Activated T-helper 2 cell treated with anti-CD3 and anti-CD28 coated beads, Interferon-gamma antibody, Interleukin-2, Interleukin-4, amounts not matched to agents 10 μg/mL and 5 μg/mL and 100 μg/mL, durations not matched to agents 14 hours and 24 hours and 36 hours (primary cell): ENCODE measurements around the gene KCND3. TPM values are rescaled to one million over a fixed set of nuclear protein-coding genes. Genes with fewer than 3 reads are reported as not detected.

ENCODE experiments used
- DNase-seq: peaks from one replicate; pipeline ENCODE4 v3.0.0; 2021; ENCODE audit warnings: low spot score
- H3K27ac Mint-ChIP-seq: one replicate; pipeline ENCODE4 v1.8.0; 2021; ENCODE audit warnings: mixed read lengths
- H3K27me3 Mint-ChIP-seq: one replicate; pipeline ENCODE4 v1.8.0; 2021; ENCODE audit warnings: low read depth, mixed read lengths
- H3K36me3 Mint-ChIP-seq: one replicate; pipeline ENCODE4 v1.8.0; 2021; ENCODE audit warnings: low read depth, mixed read lengths
- H3K4me1 Mint-ChIP-seq: one replicate; pipeline ENCODE4 v1.8.0; 2021; ENCODE audit warnings: low read depth, mixed read lengths
- H3K4me3 Mint-ChIP-seq: one replicate; pipeline ENCODE4 v1.8.0; 2021; ENCODE audit warnings: low read depth, mild to moderate bottlenecking, moderate library complexity, mixed read lengths
- H3K9me3 Mint-ChIP-seq: one replicate; pipeline ENCODE4 v1.8.0; 2021; ENCODE audit warnings: mixed read lengths
- intact Hi-C: fragments of 100-400 bp; cut with micrococcal nuclease; formaldehyde crosslinking; loops from one replicate; pipeline ENCODE4 v1.15.1; 2023
- total RNA-seq: library from RNA; stranded (reverse); gene quantifications from 2 replicates; pipeline ENCODE4 v1.2.3, GENCODE V29; 2022

Gene KCND3
- total RNA-seq, 1 donor from 2014 or later = not detected

DNA sequence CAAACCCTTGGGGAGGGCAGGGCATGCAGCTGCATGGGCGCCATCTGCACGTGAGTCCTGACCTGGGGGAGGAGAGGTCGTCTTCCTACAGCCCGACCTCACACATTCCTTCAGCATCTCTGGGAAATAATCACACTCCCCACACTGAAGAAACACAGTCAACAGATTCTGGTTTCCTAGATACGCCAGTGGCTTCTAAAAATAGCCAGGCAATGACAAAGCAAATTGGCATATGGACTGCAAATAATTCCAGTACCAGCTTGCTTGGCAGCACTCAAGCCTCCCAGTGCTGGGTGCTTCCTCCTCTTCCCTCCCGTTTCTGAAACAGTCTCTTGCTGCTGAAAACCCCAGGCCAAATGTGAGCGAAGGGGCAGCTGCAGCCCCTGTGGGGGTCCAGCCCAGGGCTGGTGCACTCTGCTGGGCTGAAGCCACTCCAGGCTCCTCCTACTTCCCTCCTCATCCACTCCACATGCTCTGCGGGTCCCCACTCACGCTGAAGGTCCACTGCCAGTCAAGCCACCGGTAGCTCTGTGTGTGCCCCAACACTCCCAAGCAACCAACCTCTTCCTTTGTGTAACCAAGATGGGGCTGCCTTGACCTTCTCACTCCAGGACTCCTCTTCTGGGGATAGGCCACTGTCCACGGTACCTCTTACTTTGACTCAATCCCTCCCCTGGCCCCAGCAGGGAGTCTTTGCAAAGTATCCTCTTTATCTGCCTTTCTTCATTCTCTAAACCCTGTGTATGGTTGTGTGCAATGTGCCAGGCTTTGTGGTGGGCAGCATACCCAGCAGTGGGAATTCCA lies 69.0 kb downstream of the KCND3 start:
- intact Hi-C loops = no loop called here
- Mint-ChIP-seq H3K4me1 (no peaks in the 10 kb centered on the region), H3K4me3 (no peak overlapping the region), H3K27ac (no peak overlapping the region), H3K9me3 (no peaks in the 10 kb centered on the region), H3K27me3 (peaks cover 26% of the 10 kb centered on the region), H3K36me3 (no peaks in the 10 kb centered on the region)
- DNase-seq = no peak

GRCh38 chr1:111911776-111912515 lies 77.5 kb downstream of the KCND3 start:
- H3K36me3 Mint-ChIP-seq = no peaks in the 10 kb centered on the region
- no peak for DNase-seq
- intact Hi-C loops = no loop called here

GRCh38 chr1:111911061-111911460 lies 78.4 kb downstream of the KCND3 start:
- DNase-seq = no peak
- H3K4me1 Mint-ChIP-seq = no peaks in the 10 kb centered on the region
- no peak overlapping the region for H3K4me3 Mint-ChIP-seq
- H3K27ac Mint-ChIP-seq = no peak overlapping the region
- H3K27me3 Mint-ChIP-seq = peaks cover 11% of the 10 kb centered on the region
- intact Hi-C loops = no loop called here
- no peaks in the 10 kb centered on the region for H3K9me3 Mint-ChIP-seq
- H3K36me3 Mint-ChIP-seq = no peaks in the 10 kb centered on the region

More at GRCh38 chr1:111911776-111912515, 77.5 kb downstream of the KCND3 start:
- Mint-ChIP-seq H3K27me3 (peaks cover 14% of the 10 kb centered on the region), H3K4me1 (no peaks in the 10 kb centered on the region), H3K9me3 (no peaks in the 10 kb centered on the region), H3K4me3 (no peak overlapping the region), H3K27ac (no peak overlapping the region)

GRCh38 chr1:111909030-111909429 lies 80.4 kb downstream of the KCND3 start:
- Mint-ChIP-seq H3K4me3 (no peak overlapping the region), H3K9me3 (no peaks in the 10 kb centered on the region), H3K27ac (no peak overlapping the region), H3K4me1 (peaks cover 9% of the 10 kb centered on the region), H3K36me3 (no peaks in the 10 kb centered on the region), H3K27me3 (peaks cover 6% of the 10 kb centered on the region)
- no peak for DNase-seq
- intact Hi-C loops = no loop called here

DNA sequence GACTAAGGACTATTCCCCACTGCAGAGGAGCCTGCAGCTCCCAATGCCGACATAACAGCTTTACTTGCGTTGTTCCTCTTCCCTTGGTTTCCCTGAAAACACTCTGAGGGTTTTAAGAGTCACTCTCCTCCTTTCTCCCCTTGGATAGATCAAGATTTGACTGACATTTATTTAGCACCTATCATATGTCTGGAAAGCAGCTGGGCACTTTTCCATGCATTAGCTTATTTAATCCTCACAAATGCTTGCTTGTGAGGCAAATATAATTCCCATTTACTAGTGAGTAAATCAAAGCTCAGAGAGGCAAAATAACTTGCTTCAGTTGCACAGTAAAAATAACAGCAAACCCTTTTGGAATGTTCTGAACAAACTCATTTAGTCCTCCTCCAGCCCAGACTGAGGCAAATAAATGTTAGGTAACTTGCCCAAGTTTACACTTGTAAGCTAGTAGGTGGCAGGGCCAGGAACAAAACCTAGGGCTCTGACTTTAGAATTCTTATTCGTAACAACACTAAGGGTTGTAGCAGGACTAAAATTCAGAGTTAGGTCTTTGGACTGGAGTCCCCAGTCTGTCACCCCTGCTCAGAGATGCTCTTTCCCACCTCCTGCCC lies 81.4 kb downstream of the KCND3 start:
- DNase-seq = no peak
- H3K27me3 Mint-ChIP-seq = peaks cover 6% of the 10 kb centered on the region
- peaks cover 9% of the 10 kb centered on the region for H3K4me1 Mint-ChIP-seq
- no peak overlapping the region for H3K4me3 Mint-ChIP-seq
- no peaks in the 10 kb centered on the region for H3K9me3 Mint-ChIP-seq
- H3K36me3 Mint-ChIP-seq = no peaks in the 10 kb centered on the region
- H3K27ac Mint-ChIP-seq = no peak overlapping the region
- intact Hi-C loops = no loop called here

GRCh38 chr1:111907321-111907720 lies 82.1 kb downstream of the KCND3 start:
- Mint-ChIP-seq H3K4me1 (peaks cover 9% of the 10 kb centered on the region), H3K36me3 (no peaks in the 10 kb centered on the region), H3K27me3 (peaks cover 6% of the 10 kb centered on the region), H3K9me3 (no peaks in the 10 kb centered on the region), H3K27ac (no peak overlapping the region), H3K4me3 (no peak overlapping the region)
- intact Hi-C loops = no loop called here
- DNase-seq = no peak

GRCh38 chr1:111906816-111907215 lies 82.7 kb downstream of the KCND3 start:
- no peak overlapping the region for H3K4me3 Mint-ChIP-seq
- DNase-seq = no peak
- no peaks in the 10 kb centered on the region for H3K9me3 Mint-ChIP-seq
- intact Hi-C loops = no loop called here
- H3K4me1 Mint-ChIP-seq = peaks cover 9% of the 10 kb centered on the region
- no peaks in the 10 kb centered on the region for H3K36me3 Mint-ChIP-seq
- peak overlapping the region; percentile 4 for H3K27ac Mint-ChIP-seq
- peaks cover 6% of the 10 kb centered on the region for H3K27me3 Mint-ChIP-seq

GRCh38 chr1:111906111-111906510 lies 83.4 kb downstream of the KCND3 start:
- H3K4me1 Mint-ChIP-seq = peaks cover 9% of the 10 kb centered on the region
- H3K36me3 Mint-ChIP-seq = no peaks in the 10 kb centered on the region
- H3K9me3 Mint-ChIP-seq = no peaks in the 10 kb centered on the region
- H3K27ac Mint-ChIP-seq = no peak overlapping the region
- H3K4me3 Mint-ChIP-seq = no peak overlapping the region
- H3K27me3 Mint-ChIP-seq = peaks cover 6% of the 10 kb centered on the region
- no peak for DNase-seq
- intact Hi-C loops = no loop called here

GRCh38 chr1:111904478-111905218 lies 84.8 kb downstream of the KCND3 start:
- no peak for DNase-seq
- H3K27me3 Mint-ChIP-seq = peaks cover 6% of the 10 kb centered on the region
- intact Hi-C loops = no loop called here
- H3K4me3 Mint-ChIP-seq = no peak overlapping the region
- H3K4me1 Mint-ChIP-seq = peaks cover 9% of the 10 kb centered on the region
- no peaks in the 10 kb centered on the region for H3K36me3 Mint-ChIP-seq
- peak overlapping the region; percentile 11 for H3K27ac Mint-ChIP-seq
- H3K9me3 Mint-ChIP-seq = no peaks in the 10 kb centered on the region

DNA sequence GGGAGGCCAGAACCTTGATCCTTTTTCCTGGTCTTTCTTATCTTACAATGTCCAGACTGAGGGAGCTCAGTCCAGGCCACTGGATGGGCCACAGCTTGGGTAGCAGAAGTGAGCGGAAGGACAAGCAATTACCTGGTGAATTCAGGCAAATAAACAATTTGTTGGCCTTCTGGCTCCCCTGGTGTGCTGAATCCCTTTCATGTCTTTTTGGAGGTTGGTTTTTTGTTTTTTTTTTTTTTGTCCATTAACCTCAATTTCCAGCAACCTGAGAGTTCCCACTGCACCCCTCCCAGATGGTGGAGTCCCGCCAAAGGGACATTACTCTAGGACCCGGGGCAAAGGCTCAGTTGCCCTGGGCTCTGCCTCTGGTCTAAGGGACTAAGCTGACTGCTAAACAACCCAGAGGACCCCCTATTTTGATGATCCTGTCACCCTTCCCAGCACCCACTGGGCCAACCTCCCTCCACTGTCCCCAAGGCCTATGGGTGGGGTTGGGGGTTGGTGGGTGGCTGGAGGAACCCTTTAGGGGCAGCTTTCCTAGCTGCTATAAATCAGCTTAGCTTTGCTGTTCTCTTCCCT lies 85.5 kb downstream of the KCND3 start:
- no peak overlapping the region for H3K4me3 Mint-ChIP-seq
- no peaks in the 10 kb centered on the region for H3K36me3 Mint-ChIP-seq
- H3K4me1 Mint-ChIP-seq = peaks cover 9% of the 10 kb centered on the region
- no peaks in the 10 kb centered on the region for H3K9me3 Mint-ChIP-seq
- peaks cover 2% of the 10 kb centered on the region for H3K27me3 Mint-ChIP-seq
- intact Hi-C loops = no loop called here
- H3K27ac Mint-ChIP-seq = no peak overlapping the region
- no peak for DNase-seq

GRCh38 chr1:111903148-111903870 lies 86.2 kb downstream of the KCND3 start:
- Mint-ChIP-seq H3K4me1 (peaks cover 9% of the 10 kb centered on the region), H3K9me3 (no peaks in the 10 kb centered on the region), H3K27me3 (no peaks in the 10 kb centered on the region), H3K4me3 (no peak overlapping the region), H3K36me3 (no peaks in the 10 kb centered on the region), H3K27ac (no peak overlapping the region)
- no peak for DNase-seq
- intact Hi-C loops = no loop called here

GRCh38 chr1:111895469-111895868 lies 94.0 kb downstream of the KCND3 start:
- Mint-ChIP-seq H3K27me3 (no peaks in the 10 kb centered on the region), H3K36me3 (no peaks in the 10 kb centered on the region), H3K4me1 (no peaks in the 10 kb centered on the region), H3K4me3 (no peak overlapping the region), H3K27ac (no peak overlapping the region), H3K9me3 (no peaks in the 10 kb centered on the region)
- no peak for DNase-seq
- intact Hi-C loops = no loop called here
